ENCODE data around the gene ACCS.

Gene ACCS

GRCh38 chr11:44046182-44046581 is 19.9 kb upstream of the ACCS start:
- no peak for TF ChIP-seq CTCF (IDR thresholded peaks at IDR 0.05)

- no peak for TF ChIP-seq CTCF (IDR thresholded peaks at IDR 0.05)
Observed at GRCh38 chr11:44047298-44047697, 18.8 kb upstream of the ACCS start.

- no peak for TF ChIP-seq CTCF (IDR thresholded peaks at IDR 0.05)
Observed at GRCh38 chr11:44047931-44048431, 18.1 kb upstream of the ACCS start, which contains the start of gene ACCSL. TSS of gene ACCSL (plus strand) at chr11:44047981. CDS start at chr11:44048037, 56 bp downstream.

- TF ChIP-seq CTCF (IDR thresholded peaks at IDR 0.05): no peak
Observed at GRCh38 chr11:44049832-44050231, 16.2 kb upstream of the ACCS start.

GRCh38 chr11:44051171-44051570 is 14.9 kb upstream of the ACCS start:
- TF ChIP-seq CTCF (IDR thresholded peaks at IDR 0.05): no peak

GRCh38 chr11:44057340-44057739 is 8.7 kb upstream of the ACCS start:
- no peak for TF ChIP-seq CTCF (IDR thresholded peaks at IDR 0.05)

- TF ChIP-seq CTCF (IDR thresholded peaks at IDR 0.05): no peak
Observed at GRCh38 chr11:44058275-44058674, 7.8 kb upstream of the ACCS start.

GRCh38 chr11:44065161-44065661 is 859 bp upstream of the ACCS start:
- TF ChIP-seq CTCF (IDR thresholded peaks at IDR 0.05): no peak
